GM12878 (cell line): ENCODE measurements around the gene SPSB3.

Experiments used
- ATF2 ChIP-seq: IDR thresholded peaks from 2 replicates; pipeline ENCODE4 v1.6.1; 2012; ENCODE audit warnings: low read length, inconsistent platforms
- CTCF ChIP-seq, 3 experiments: IDR thresholded peaks in 2 of 3; conservative IDR thresholded peaks in 1 of 3; 2 replicates each; pipeline ENCODE4 v1.5.1; 2011; ENCODE audit warnings: low read depth in 3 of 3, low read length in 3 of 3, mild to moderate bottlenecking in 3 of 3, control low read depth in 2 of 3, moderate library complexity in 2 of 3, inconsistent platforms in 1 of 3, mixed read lengths in 1 of 3; ENCODE audit not compliant: control insufficient read depth in 2 of 3, insufficient read depth in 1 of 3; ENCODE audit errors: extremely low read depth in 1 of 3
- EGR1 ChIP-seq, 2 experiments: IDR thresholded peaks; 1 replicate in 1 of 2; 2 replicates in 1 of 2; pipeline ENCODE4 v1.6.1; 2011 to 2012; ENCODE audit warnings: low read depth in 2 of 2, low read length in 2 of 2, borderline replicate concordance in 1 of 2, mild to moderate bottlenecking in 1 of 2, moderate library complexity in 1 of 2
- KAT2A ChIP-seq: conservative IDR thresholded peaks from 2 replicates; pipeline ENCODE4 v1.6.1; 2011; ENCODE audit warnings: low read depth, low read length; ENCODE audit not compliant: control insufficient read depth
- MAX ChIP-seq: IDR thresholded peaks from 2 replicates; pipeline ENCODE4 v1.6.1; 2012; ENCODE audit warnings: low read depth, low read length, improper control_type of control experiment
- POLR2A ChIP-seq: IDR thresholded peaks from 2 replicates; pipeline ENCODE4 v1.6.1; 2011; ENCODE audit warnings: low read depth, mild to moderate bottlenecking, low read length
- SMARCA5 ChIP-seq: fragments of 450-650 bp; IDR thresholded peaks from 2 replicates; pipeline ENCODE4 v1.6.1; 2017; ENCODE audit warnings: mild to moderate bottlenecking

GRCh38 chr16:1768767-1769401 is 13.5 kb downstream of the SPSB3 start:
- TF ChIP-seq POLR2A: 0 out of 2 replicates have a peak, but pooled peaks have one; percentile 21
- no peak for TF ChIP-seq SMARCA5
- TF ChIP-seq ATF2: no peak
- no peak for TF ChIP-seq KAT2A
- no peak for TF ChIP-seq MAX
- no peak for TF ChIP-seq EGR1 (IDR thresholded peaks at IDR 0.05; ENCODE audit: borderline replicate concordance in 1 of 2, low read depth in 2 of 2, low read length in 2 of 2)
- no peak for TF ChIP-seq CTCF (IDR thresholded peaks at IDR 0.05 in 2 of 3, conservative IDR thresholded peaks at IDR 0.05 in 1 of 3; ENCODE audit: control insufficient read depth in 2 of 3, extremely low read depth in 1 of 3, insufficient read depth in 1 of 3, low read depth in 3 of 3, low read length in 3 of 3)
